ENCODE data around the gene TRIB2.

TRIB2 gene

GRCh38 chr2:12781329-12781728 lies 64.6 kb downstream of the TRIB2 start:
- DNase-seq = no peak

- DNase-seq = no peak
Observed at GRCh38 chr2:12787891-12788801, 71.4 kb downstream of the TRIB2 start.

GRCh38 chr2:12791906-12792305 lies 75.2 kb downstream of the TRIB2 start:
- DNase-seq = no peak
